ENCODE data around the gene TMCO5A.

TMCO5A gene

GRCh38 chr15:37995461-37996347 lies 61.3 kb downstream of the TMCO5A start:
- H3K9ac ChIP-seq = no peak overlapping the region
- peaks cover 0 to 18% (median 3%) of the 10 kb centered on the region in 10 experiments; a peak in 7 of 20 replicates for H3K4me1 ChIP-seq
- no peaks in the 10 kb centered on the region for H4K20me1 ChIP-seq
- no peak overlapping the region; a peak in 1 of 22 replicates for H3K27ac ChIP-seq
- no peaks in the 10 kb centered on the region for H3K36me3 ChIP-seq
- no peak overlapping the region for H3K4me3 ChIP-seq
- H3K4me2 ChIP-seq = peak overlapping the region in 1 of 11 experiments; percentile 3; a peak in 1 of 22 replicates
- peaks cover 0 to 15% (median 0%) of the 10 kb centered on the region in 11 experiments; a peak in 2 of 22 replicates for H3K9me3 ChIP-seq (replicated peaks in 1 of 11)
- no peaks in the 10 kb centered on the region for H3K27me3 ChIP-seq
- peak in 5 of 11 experiments; percentile 10 to 42 (median 32); a peak in 2 of 22 replicates for TF ChIP-seq Cebpa-rat (IDR thresholded peaks at IDR 0.05)
